CD4-positive, alpha-beta T cell (primary cell): ENCODE results near the gene CCM2L. TPM values are rescaled to one million over a fixed set of nuclear protein-coding genes. Genes with fewer than 3 reads are reported as not detected.

Source experiments
- ATAC-seq: fragments of 200-7000 bp; cut with Tn5 transposase; one replicate; pipeline ENCODE4 v1.10.0; 2022; ENCODE audit warnings: mild to moderate bottlenecking; ENCODE audit not compliant: poor library complexity
- CTCF ChIA-PET: fragments of 350-600 bp; sonication (Branson Sonifier 250); formaldehyde crosslinking; loops from one replicate; lab custom pipeline; 2021; ENCODE audit warnings: antibody characterized with exemption, inconsistent platforms; lab: Charles Lee
- POLR2A ChIA-PET: fragments of 350-600 bp; sonication (Branson Sonifier 250); formaldehyde crosslinking; loops from one replicate; lab custom pipeline; 2021; ENCODE audit warnings: antibody characterized with exemption, inconsistent platforms; lab: Charles Lee
- DNase-seq, 14 experiments: peaks; one replicate each; pipeline ENCODE4 v3.0.0-alpha.2; 2013 to 2020; ENCODE audit warnings: mixed read lengths in 2 of 14
- H3K27ac ChIP-seq, 2 donors: one replicate each; pipeline versions ENCODE4 v1.5.1 to v1.7.0; 2013; ENCODE audit warnings: low read length in 2 of 2, low read depth in 1 of 2, mild to moderate bottlenecking in 1 of 2
- H3K27me3 ChIP-seq, 2 experiments: 1 replicate in 1 of 2; 2 replicates in 1 of 2; pipeline versions ENCODE4 v1.6.1 to v1.7.0; 2013; ENCODE audit warnings: low read length in 2 of 2, control low read depth in 1 of 2, mild to moderate bottlenecking in 1 of 2, moderate library complexity in 1 of 2; ENCODE audit not compliant: insufficient read depth in 2 of 2, control insufficient read depth in 1 of 2
- H3K36me3 ChIP-seq: one replicate; pipeline ENCODE4 v1.6.1; 2013; ENCODE audit warnings: low read length, control low read depth; ENCODE audit not compliant: insufficient read depth
- H3K4me1 ChIP-seq: one replicate; pipeline ENCODE4 v1.6.1; 2013; ENCODE audit warnings: low read length, control low read depth; ENCODE audit not compliant: insufficient read depth
- H3K4me3 ChIP-seq: one replicate; pipeline ENCODE4 v1.5.1; 2013; ENCODE audit warnings: mild to moderate bottlenecking, low read length, moderate library complexity
- H3K9me3 ChIP-seq, 2 experiments: 1 replicate in 1 of 2; 2 replicates in 1 of 2; pipeline versions ENCODE4 v1.6.1 to v1.7.0; 2013; ENCODE audit warnings: low read length in 2 of 2, mild to moderate bottlenecking in 2 of 2, control low read depth in 1 of 2, moderate library complexity in 1 of 2; ENCODE audit not compliant: control insufficient read depth in 1 of 2, insufficient read depth in 1 of 2
- H3K27ac Mint-ChIP-seq: one replicate; pipeline ENCODE4 v1.8.0; 2020; ENCODE audit warnings: mixed read lengths
- H3K27me3 Mint-ChIP-seq: one replicate; pipeline ENCODE4 v1.8.0; 2021; ENCODE audit warnings: mixed read lengths
- H3K36me3 Mint-ChIP-seq: one replicate; pipeline ENCODE4 v1.8.0; 2021; ENCODE audit warnings: low read depth, mixed read lengths
- H3K4me1 Mint-ChIP-seq: one replicate; pipeline ENCODE4 v1.8.0; 2021; ENCODE audit warnings: low read depth, mixed read lengths
- H3K4me3 Mint-ChIP-seq: one replicate; pipeline ENCODE4 v1.8.0; 2020; ENCODE audit warnings: mild to moderate bottlenecking, mixed read lengths
- H3K9me3 Mint-ChIP-seq: one replicate; pipeline ENCODE4 v1.8.0; 2020; ENCODE audit warnings: mixed read lengths
- CTCF ChIP-seq: fragments of 200-600 bp; IDR thresholded peaks from one replicate; pipeline ENCODE4 v1.8.0; 2022; ENCODE audit warnings: antibody characterized with exemption, mild to moderate bottlenecking
- intact Hi-C, 2 experiments: fragments of 100-400 bp; cut with DNase I in 1 of 2; cut with micrococcal nuclease in 1 of 2; formaldehyde crosslinking; loops; one replicate each; pipeline versions ENCODE4 v1.15.1 to v1.9.0; 2023 to 2025; cut with DNase I, micrococcal nuclease
- total RNA-seq, 174 experiments: library from RNA in 2 of 174; stranded (reverse) in 2 of 174; gene quantifications; one replicate each; pipeline ENCODE4 v1.2.3 and lab custom pipeline; 2021 to 2026

Gene CCM2L
- total RNA-seq, 2 experiments from 2014 or later = not detected

DNA sequence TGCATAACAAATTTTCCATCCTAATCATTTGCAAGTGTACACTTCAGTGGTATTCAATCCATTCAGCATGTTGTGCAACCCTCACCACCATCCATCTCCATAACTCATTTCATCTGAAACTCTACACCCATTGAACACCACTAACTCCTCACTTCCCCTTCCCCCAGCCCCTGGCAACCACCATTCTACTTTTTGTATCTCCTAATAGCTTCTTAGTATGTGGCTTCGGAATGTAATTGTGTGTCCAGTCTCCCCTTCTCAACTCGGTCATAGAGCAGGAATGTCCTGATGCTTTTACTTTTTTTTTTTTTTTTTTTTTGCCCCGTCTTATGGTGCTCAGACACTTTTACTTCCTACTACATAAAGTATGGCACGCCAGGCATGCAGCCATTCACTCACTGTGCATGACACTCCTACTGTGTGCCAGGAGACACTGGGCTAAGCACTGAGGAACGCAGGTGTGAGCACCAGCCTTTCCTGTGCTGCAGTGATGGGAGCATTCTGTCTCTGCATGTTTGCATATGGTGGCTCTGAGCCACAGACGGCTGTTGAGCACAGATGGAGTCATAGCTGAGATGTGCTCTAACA is 57.1 kb downstream of the CCM2L start:
- Histone ChIP-seq H3K36me3 (no peaks in the 10 kb centered on the region), H3K9me3 (no peaks in the 10 kb centered on the region), H3K4me3 (no peak overlapping the region), H3K27ac (no peak overlapping the region), H3K4me1 (peaks cover 4% of the 10 kb centered on the region), H3K27me3 (peaks cover 0 to 2% of the 10 kb centered on the region in 2 experiments)
- Mint-ChIP-seq H3K4me1 (no peaks in the 10 kb centered on the region), H3K4me3 (no peak overlapping the region), H3K27ac (no peak overlapping the region), H3K36me3 (no peaks in the 10 kb centered on the region), H3K27me3 (peaks cover 14% of the 10 kb centered on the region), H3K9me3 (no peaks in the 10 kb centered on the region)
- ATAC-seq (no peak), DNase-seq (no peak)
- ChIA-PET POLR2A (no interaction called here), CTCF (no interaction called here)
- intact Hi-C loops = no loop called here
- TF ChIP-seq CTCF = no peak

DNA sequence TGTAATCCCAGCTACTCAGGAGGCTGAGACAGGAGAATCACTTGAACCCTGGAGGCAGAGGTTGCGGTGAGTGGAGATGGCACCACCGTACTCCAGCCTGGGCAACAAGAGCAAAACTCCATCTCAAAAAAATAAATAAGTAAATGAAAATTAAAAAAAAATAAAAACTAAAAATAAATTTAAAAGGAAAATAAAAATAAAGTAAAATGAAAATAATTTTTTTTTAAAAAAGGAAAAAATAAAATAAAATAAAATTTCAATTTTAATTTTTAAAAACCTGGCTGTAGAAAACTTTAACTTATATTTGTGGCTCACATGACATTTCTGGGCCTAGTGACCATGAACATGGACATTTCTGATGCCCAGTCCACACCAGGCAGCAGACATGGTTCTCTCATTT is 57.9 kb downstream of the CCM2L start:
- Mint-ChIP-seq H3K4me3 (no peak overlapping the region), H3K9me3 (no peaks in the 10 kb centered on the region), H3K27me3 (peaks cover 10% of the 10 kb centered on the region), H3K4me1 (no peaks in the 10 kb centered on the region), H3K27ac (no peak overlapping the region), H3K36me3 (no peaks in the 10 kb centered on the region)
- no peak for ATAC-seq
- no peak for DNase-seq
- ChIA-PET CTCF (no interaction called here), POLR2A (no interaction called here)
- Histone ChIP-seq H3K36me3 (no peaks in the 10 kb centered on the region), H3K27me3 (peaks cover 0 to 2% of the 10 kb centered on the region in 2 experiments), H3K27ac (no peak overlapping the region), H3K9me3 (no peaks in the 10 kb centered on the region), H3K4me3 (no peak overlapping the region), H3K4me1 (peaks cover 4% of the 10 kb centered on the region)
- no peak for TF ChIP-seq CTCF
- intact Hi-C loops = no loop called here

GRCh38 chr20:32069711-32070110 is 59.5 kb downstream of the CCM2L start:
- POLR2A ChIA-PET = no interaction called here
- Histone ChIP-seq H3K27ac (no peak overlapping the region), H3K27me3 (no peaks in the 10 kb centered on the region), H3K4me1 (peaks cover 4% of the 10 kb centered on the region), H3K9me3 (no peaks in the 10 kb centered on the region), H3K4me3 (no peak overlapping the region), H3K36me3 (no peaks in the 10 kb centered on the region)
- Mint-ChIP-seq H3K27me3 (peaks cover 10% of the 10 kb centered on the region), H3K36me3 (no peaks in the 10 kb centered on the region), H3K27ac (no peak overlapping the region), H3K4me1 (no peaks in the 10 kb centered on the region), H3K4me3 (no peak overlapping the region), H3K9me3 (no peaks in the 10 kb centered on the region)
- CTCF ChIA-PET = no interaction called here
- intact Hi-C loops = no loop called here
- no peak for ATAC-seq
- no peak for TF ChIP-seq CTCF
- DNase-seq = no peak
